Spleen (tissue), 11 donors: ENCODE measurements around the gene RBM3. TPM values are rescaled to one million over a fixed set of nuclear protein-coding genes. Genes with fewer than 3 reads are reported as not detected.
A peak's percentile ranks its signal among the peaks of the same experiment; 100 is the strongest.
"Not testable (repeated sequence)": the region's sequence is repeated elsewhere in the genome, so short reads cannot be mapped to it uniquely, and the experiment has no call there.

ENCODE experiments used
- DNase-seq: peaks from one replicate; pipeline ENCODE4 v3.0.0-alpha.2; 2020
- H3K27ac ChIP-seq, 8 donors: fragments of 200-600 bp; sonication (generic) in 7 of 8; 1 replicate in 4 of 8; 2 replicates in 4 of 8; pipeline versions ENCODE4 v1.5.0 to v1.8.0; 2016 to 2021; ENCODE audit warnings: inconsistent platforms in 4 of 8, mild to moderate bottlenecking in 4 of 8, moderate library complexity in 1 of 8
- H3K27me3 ChIP-seq, 7 donors: fragments of 200-600 bp; sonication (generic) in 6 of 7; replicated peaks in 1 of 7; 1 replicate in 4 of 7; 2 replicates in 3 of 7; pipeline versions ENCODE4 v1.5.0 to v1.8.0; 2016 to 2021; ENCODE audit warnings: inconsistent platforms in 3 of 7, mild to moderate bottlenecking in 1 of 7
- H3K36me3 ChIP-seq, 6 donors: fragments of 200-600 bp; sonication (generic) in 5 of 6; 1 replicate in 4 of 6; 2 replicates in 2 of 6; pipeline versions ENCODE4 v1.5.0 to v1.8.0; 2016 to 2021; ENCODE audit warnings: inconsistent platforms in 2 of 6
- H3K4me1 ChIP-seq, 6 donors: fragments of 200-600 bp; sonication (generic) in 5 of 6; 1 replicate in 3 of 6; 2 replicates in 3 of 6; pipeline versions ENCODE4 v1.5.0 to v1.8.0; 2016 to 2021; ENCODE audit warnings: inconsistent platforms in 3 of 6
- H3K4me3 ChIP-seq, 8 donors: fragments of 200-600 bp; sonication (generic) in 7 of 8; 1 replicate in 4 of 8; 2 replicates in 4 of 8; pipeline versions ENCODE4 v1.5.0 to v1.8.0; 2016 to 2021; ENCODE audit warnings: inconsistent platforms in 4 of 8, mild to moderate bottlenecking in 4 of 8, moderate library complexity in 2 of 8
- H3K9me3 ChIP-seq, 8 donors: fragments of 200-600 bp; sonication (generic) in 7 of 8; 1 replicate in 4 of 8; 2 replicates in 4 of 8; pipeline versions ENCODE4 v1.5.0 to v1.8.0; 2016 to 2021; ENCODE audit warnings: inconsistent platforms in 4 of 8
- CTCF ChIP-seq, 11 experiments: fragments of 200-600 bp in 7 of 11; fragments of 450-650 bp in 4 of 11; sonication (generic) in 4 of 11; IDR thresholded peaks in 8 of 11; conservative IDR thresholded peaks in 3 of 11; 1 replicate in 7 of 11; 2 replicates in 4 of 11; pipeline versions ENCODE4 v1.4.0 to v1.8.0; 2016 to 2021; ENCODE audit warnings: antibody characterized with exemption in 11 of 11, inconsistent platforms in 4 of 11, mild to moderate bottlenecking in 1 of 11
- POLR2A ChIP-seq, 3 donors: fragments of 450-650 bp; IDR thresholded peaks; one replicate each; pipeline ENCODE4 v1.5.1; 2017; ENCODE audit warnings: antibody characterized with exemption in 3 of 3, mild to moderate bottlenecking in 1 of 3
- POLR2AphosphoS5 ChIP-seq, 3 donors: sonication (generic); formaldehyde crosslinking; IDR thresholded peaks; one replicate each; pipeline ENCODE4 v1.5.1; 2017; ENCODE audit warnings: antibody characterized with exemption in 3 of 3
- WGBS, 5 donors: extraction: QIAGEN DNeasy Blood & Tissue Kit in 3 of 5; methylation state at CpG; one replicate each; pipeline versions ENCODE4 v1.1.5 to v1.1.7; 2013 to 2018; 5-methylcytosine and 5-hydroxymethylcytosine counted together
- intact Hi-C: fragments of 100-400 bp; cut with DNase I; formaldehyde crosslinking; loops from one replicate; pipeline ENCODE4 v1.15.0; 2023; ENCODE audit warnings: low total_unique reads
- polyA plus RNA-seq, 3 donors: library from polyadenylated mRNA; stranded (reverse); fragments of 200-250 nt; gene quantifications; one replicate each; pipeline ENCODE4 v1.2.1, GENCODE V29; 2013
- total RNA-seq, 7 donors: library from RNA; depleted of rRNA in 3 of 7; stranded (reverse); fragments of >200 nt in 3 of 7; fragmentation: NEBNext Ultra II Directional in 4 of 7; extraction: Animal tissue kit (Norgen Biotek cat#: 25700) in 4 of 7; gene quantifications; one replicate each; pipeline versions ENCODE4 v1.1.0 to v1.2.1, GENCODE V29; 2016 to 2021
- donor health status: healthy with polysubstance abuse.
- donor health status: DM: no; HTN: no; CAD: no; lungs with moderate emphysema.
- donor health status: DM: no; HTN: no; CAD: no.
- donor health status: Bipolar disorder and iron deficiency.
- donor health status: healthy.
- donor health status: DM: no; HTN: no; CAD: no.
- donor health status: DM: yes; HTN: yes; CAD: no.

Gene RBM3
- total and polyA plus RNA-seq, 10 donors: 155 to 361 (median 201) TPM

- no peaks in the 10 kb centered on the region for H3K27me3 ChIP-seq
- WGBS, 5 donors: 77 to 96% (median 92%) methylated on average over 3 of the region's 3 CpGs
- no peak for DNase-seq
- peaks cover 0 to 100% (median 16%) of the 10 kb centered on the region in 6 donors for H3K36me3 ChIP-seq
- no peaks in the 10 kb centered on the region for H3K4me1 ChIP-seq
- H3K4me3 ChIP-seq: no peak overlapping the region
- intact Hi-C loops: no loop called here
- no peaks in the 10 kb centered on the region for H3K9me3 ChIP-seq
- TF ChIP-seq CTCF (IDR thresholded peaks at IDR 0.05 in 8 of 11, conservative IDR thresholded peaks at IDR 0.05 in 3 of 11): no peak
- TF ChIP-seq POLR2A (IDR thresholded peaks at IDR 0.05): no peak
- no peak for TF ChIP-seq POLR2AphosphoS5 (IDR thresholded peaks at IDR 0.05)
- no peak overlapping the region for H3K27ac ChIP-seq
Measured at GRCh38 chrX:48548871-48549270, 25.4 kb upstream of the RBM3 start.

GRCh38 chrX:48555731-48556325 lies 18.5 kb upstream of the RBM3 start:
- H3K27me3 ChIP-seq, DNase-seq, H3K4me1 ChIP-seq, H3K9me3 ChIP-seq, H3K27ac ChIP-seq, intact Hi-C loops, H3K4me3 ChIP-seq: not testable (repeated sequence)
- peaks cover 0 to 98% (median 24%) of the 10 kb centered on the region in 6 donors for H3K36me3 ChIP-seq
- WGBS, 5 donors: 86 to 95% (median 92%) methylated on average over 7 to 9 of the region's 9 CpGs

GRCh38 chrX:48558271-48558670 lies 16.0 kb upstream of the RBM3 start:
- 70 to 96% (median 75%) methylated on average over 4 of the region's 4 CpGs for WGBS, 5 donors

GRCh38 chrX:48559636-48560035 lies 14.6 kb upstream of the RBM3 start:
- 94 to 97% (median 97%) methylated on average over 21 to 24 of the region's 24 CpGs for WGBS, 5 donors
- Histone ChIP-seq H3K27ac (no peak overlapping the region), H3K36me3 (peaks cover 0 to 93% (median 29%) of the 10 kb centered on the region in 6 donors), H3K27me3 (no peaks in the 10 kb centered on the region), H3K4me3 (no peak overlapping the region), H3K9me3 (no peaks in the 10 kb centered on the region), H3K4me1 (no peaks in the 10 kb centered on the region)
- no peak for DNase-seq
- intact Hi-C loops: no loop called here
- TF ChIP-seq POLR2A (IDR thresholded peaks at IDR 0.05): no peak
- TF ChIP-seq CTCF (IDR thresholded peaks at IDR 0.05 in 8 of 11, conservative IDR thresholded peaks at IDR 0.05 in 3 of 11): no peak
- TF ChIP-seq POLR2AphosphoS5 (IDR thresholded peaks at IDR 0.05): no peak

More at GRCh38 chrX:48558271-48558670, 16.0 kb upstream of the RBM3 start:
- Histone ChIP-seq H3K4me3 (no peak overlapping the region), H3K36me3 (peaks cover 0 to 94% (median 29%) of the 10 kb centered on the region in 6 donors), H3K4me1 (no peaks in the 10 kb centered on the region), H3K9me3 (no peaks in the 10 kb centered on the region), H3K27ac (peak overlapping the region in 1 of 8 donors; percentile 28), H3K27me3 (no peaks in the 10 kb centered on the region)
- TF ChIP-seq CTCF (IDR thresholded peaks at IDR 0.05 in 8 of 11, conservative IDR thresholded peaks at IDR 0.05 in 3 of 11) (no peak), POLR2A (IDR thresholded peaks at IDR 0.05) (no peak), POLR2AphosphoS5 (IDR thresholded peaks at IDR 0.05) (no peak)
- no peak for DNase-seq
- intact Hi-C loops: no loop called here
